ENCODE data around the gene RBFOX2. TPM values are rescaled to one million over a fixed set of nuclear protein-coding genes. Genes with fewer than 3 reads are reported as not detected.
"Not testable (repeated sequence)": the region's sequence is repeated elsewhere in the genome, so short reads cannot be mapped to it uniquely, and the experiment has no call there.

RBFOX2 gene
- total RNA-seq, 2 experiments from 2014 or later: 1.9 to 2.4 TPM

DNA sequence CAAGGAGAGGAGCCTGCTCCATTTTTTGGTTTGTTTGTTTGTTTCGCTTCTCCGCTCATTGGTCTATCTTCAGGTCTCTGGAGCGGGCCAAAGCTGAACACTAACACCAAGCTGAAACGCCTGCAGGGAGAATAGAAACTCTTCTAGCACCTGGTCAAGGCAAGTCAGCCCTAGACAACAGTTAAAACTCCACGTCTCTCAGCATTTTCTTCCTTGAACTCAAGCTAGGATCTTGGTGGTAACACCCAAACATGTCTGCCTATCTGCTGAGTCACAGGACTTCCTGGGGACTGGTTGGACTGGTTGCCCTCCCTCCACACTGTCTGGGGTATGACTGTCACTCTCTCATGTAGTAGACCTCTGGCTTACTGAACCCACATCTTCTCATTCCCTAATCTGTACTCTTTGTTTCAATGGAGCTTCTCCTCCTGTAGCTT lies 23.9 kb upstream of the RBFOX2 start:
- H3K4me3 ChIP-seq (ENCODE audit: low read length): no peak overlapping the region
- intact Hi-C loops (cut with DNase I, micrococcal nuclease): no loop called here
- Mint-ChIP-seq H3K4me3 (no peak overlapping the region), H3K27ac (no peak overlapping the region), H3K27me3 (peaks cover 6% of the 10 kb centered on the region), H3K36me3 (ENCODE audit: low read depth) (no peaks in the 10 kb centered on the region), H3K9me3 (no peaks in the 10 kb centered on the region), H3K4me1 (ENCODE audit: low read depth) (no peaks in the 10 kb centered on the region)
- H3K36me3 ChIP-seq (ENCODE audit: insufficient read depth, low read length): no peaks in the 10 kb centered on the region
- no peaks in the 10 kb centered on the region for H3K4me1 ChIP-seq (ENCODE audit: insufficient read depth, low read length)
- TF ChIP-seq, protein P1, sequence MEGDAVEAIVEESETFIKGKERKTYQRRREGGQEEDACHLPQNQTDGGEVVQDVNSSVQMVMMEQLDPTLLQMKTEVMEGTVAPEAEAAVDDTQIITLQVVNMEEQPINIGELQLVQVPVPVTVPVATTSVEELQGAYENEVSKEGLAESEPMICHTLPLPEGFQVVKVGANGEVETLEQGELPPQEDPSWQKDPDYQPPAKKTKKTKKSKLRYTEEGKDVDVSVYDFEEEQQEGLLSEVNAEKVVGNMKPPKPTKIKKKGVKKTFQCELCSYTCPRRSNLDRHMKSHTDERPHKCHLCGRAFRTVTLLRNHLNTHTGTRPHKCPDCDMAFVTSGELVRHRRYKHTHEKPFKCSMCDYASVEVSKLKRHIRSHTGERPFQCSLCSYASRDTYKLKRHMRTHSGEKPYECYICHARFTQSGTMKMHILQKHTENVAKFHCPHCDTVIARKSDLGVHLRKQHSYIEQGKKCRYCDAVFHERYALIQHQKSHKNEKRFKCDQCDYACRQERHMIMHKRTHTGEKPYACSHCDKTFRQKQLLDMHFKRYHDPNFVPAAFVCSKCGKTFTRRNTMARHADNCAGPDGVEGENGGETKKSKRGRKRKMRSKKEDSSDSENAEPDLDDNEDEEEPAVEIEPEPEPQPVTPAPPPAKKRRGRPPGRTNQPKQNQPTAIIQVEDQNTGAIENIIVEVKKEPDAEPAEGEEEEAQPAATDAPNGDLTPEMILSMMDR (IDR thresholded peaks at IDR 0.05): no peak
- DNase-seq (peak in 1 of 14 experiments; percentile 5), ATAC-seq (ENCODE audit: poor library complexity) (no peak)
- no peaks in the 10 kb centered on the region for H3K9me3 ChIP-seq (ENCODE audit: control insufficient read depth in 1 of 2, insufficient read depth in 1 of 2, low read length in 2 of 2)
- no peaks in the 10 kb centered on the region for H3K27me3 ChIP-seq (ENCODE audit: control insufficient read depth in 1 of 2, insufficient read depth in 2 of 2, low read length in 2 of 2)
- ChIA-PET POLR2A (no interaction called here), CTCF (interaction anchor here (1.3 kb wide), 1 partner anchor 14 kb away, joined by 6 read pairs; no protein-coding TSS in a partner anchor)
- no peak overlapping the region for H3K27ac ChIP-seq (ENCODE audit: low read depth in 1 of 2, low read length in 2 of 2)

DNA sequence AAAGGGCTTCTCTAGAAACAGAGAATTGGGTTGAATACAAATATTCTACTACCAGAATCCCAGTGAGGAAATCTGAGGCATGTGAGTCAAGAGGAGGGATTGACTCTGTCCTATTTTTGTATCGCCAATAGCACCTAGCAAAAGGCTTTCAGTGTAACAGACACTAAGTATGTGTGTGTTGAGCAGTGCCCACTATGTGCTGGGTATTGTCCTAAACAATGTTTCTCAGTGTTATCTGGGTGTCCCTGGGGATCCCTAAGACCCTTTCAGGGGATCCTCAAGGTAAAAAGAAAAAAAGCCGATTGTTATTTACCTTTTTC lies 21.0 kb upstream of the RBFOX2 start:
- H3K27ac Mint-ChIP-seq: no peak overlapping the region
- intact Hi-C loops (cut with DNase I, micrococcal nuclease): no loop called here
- no peak overlapping the region for H3K4me3 ChIP-seq (ENCODE audit: low read length)
- no peaks in the 10 kb centered on the region for H3K4me1 Mint-ChIP-seq (ENCODE audit: low read depth)
- no peaks in the 10 kb centered on the region for H3K36me3 ChIP-seq (ENCODE audit: insufficient read depth, low read length)
- no peaks in the 10 kb centered on the region for H3K27me3 ChIP-seq (ENCODE audit: control insufficient read depth in 1 of 2, insufficient read depth in 2 of 2, low read length in 2 of 2)
- H3K9me3 ChIP-seq (ENCODE audit: control insufficient read depth in 1 of 2, insufficient read depth in 1 of 2, low read length in 2 of 2): no peaks in the 10 kb centered on the region
- ATAC-seq (ENCODE audit: poor library complexity): no peak
- no peaks in the 10 kb centered on the region for H3K9me3 Mint-ChIP-seq
- POLR2A ChIA-PET: no interaction called here
- DNase-seq: no peak
- H3K27me3 Mint-ChIP-seq: no peaks in the 10 kb centered on the region
- H3K4me3 Mint-ChIP-seq: no peak overlapping the region
- H3K4me1 ChIP-seq (ENCODE audit: insufficient read depth, low read length): no peaks in the 10 kb centered on the region
- TF ChIP-seq, protein P1 (IDR thresholded peaks at IDR 0.05): no peak
- CTCF ChIA-PET: interaction anchor here (0.7 kb wide), 1 partner anchor 754 kb away, joined by 4 read pairs; no protein-coding TSS in a partner anchor
- no peak overlapping the region for H3K27ac ChIP-seq (ENCODE audit: low read depth in 1 of 2, low read length in 2 of 2)
- no peaks in the 10 kb centered on the region for H3K36me3 Mint-ChIP-seq (ENCODE audit: low read depth)

DNA sequence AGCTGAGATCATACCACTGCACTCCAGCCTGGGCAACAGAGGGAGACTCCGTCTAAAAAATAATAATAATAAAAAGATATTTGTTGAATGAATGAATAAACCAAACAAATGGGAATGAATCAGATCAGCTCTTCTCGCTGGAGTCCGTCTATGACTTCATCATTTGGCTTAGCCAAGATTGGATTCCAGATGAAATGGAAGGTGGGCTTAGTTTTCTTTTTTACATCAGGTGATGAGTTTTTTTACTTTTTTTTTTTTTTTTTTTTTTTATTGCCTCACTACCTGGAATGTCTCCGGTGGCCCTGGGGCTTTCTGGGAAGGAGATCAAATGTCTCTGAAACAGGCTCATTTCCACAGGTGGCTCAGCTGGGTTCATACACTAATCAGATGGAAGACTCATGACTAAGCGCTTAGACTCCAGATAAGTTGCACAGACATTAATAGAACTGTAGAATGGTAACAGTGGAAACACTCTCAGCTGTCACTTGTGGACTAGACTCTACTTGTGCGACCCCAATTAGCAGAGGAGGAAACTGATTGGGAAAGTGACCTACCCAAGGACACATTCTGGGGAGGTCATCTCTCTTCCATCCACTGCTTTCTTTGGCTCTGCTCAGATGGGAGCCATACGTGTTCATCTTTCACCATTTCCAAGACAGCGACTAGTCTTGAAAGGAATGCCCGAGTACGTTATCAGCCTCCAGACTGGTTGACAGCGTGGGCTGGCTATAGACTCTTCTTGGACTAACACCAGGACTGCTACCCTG lies 20.5 kb upstream of the RBFOX2 start:
- Mint-ChIP-seq H3K27me3 (no peaks in the 10 kb centered on the region), H3K4me1 (ENCODE audit: low read depth) (no peaks in the 10 kb centered on the region), H3K9me3 (no peaks in the 10 kb centered on the region), H3K4me3 (no peak overlapping the region), H3K36me3 (ENCODE audit: low read depth) (no peaks in the 10 kb centered on the region), H3K27ac (no peak overlapping the region)
- Histone ChIP-seq H3K9me3 (ENCODE audit: control insufficient read depth in 1 of 2, insufficient read depth in 1 of 2, low read length in 2 of 2) (no peaks in the 10 kb centered on the region), H3K36me3 (ENCODE audit: insufficient read depth, low read length) (no peaks in the 10 kb centered on the region), H3K27me3 (ENCODE audit: control insufficient read depth in 1 of 2, insufficient read depth in 2 of 2, low read length in 2 of 2) (no peaks in the 10 kb centered on the region), H3K4me3 (ENCODE audit: low read length) (no peak overlapping the region), H3K4me1 (ENCODE audit: insufficient read depth, low read length) (no peaks in the 10 kb centered on the region), H3K27ac (ENCODE audit: low read depth in 1 of 2, low read length in 2 of 2) (no peak overlapping the region)
- DNase-seq: no peak
- TF ChIP-seq, protein P1 (IDR thresholded peaks at IDR 0.05): no peak
- intact Hi-C loops (cut with DNase I, micrococcal nuclease): no loop called here
- POLR2A ChIA-PET: no interaction called here
- ATAC-seq (ENCODE audit: poor library complexity): no peak
- CTCF ChIA-PET: interaction anchor here (0.6 to 0.7 kb wide), 3 partner anchors 13 to 754 kb away, joined by 3 to 4 read pairs (median 4); no protein-coding TSS in a partner anchor

DNA sequence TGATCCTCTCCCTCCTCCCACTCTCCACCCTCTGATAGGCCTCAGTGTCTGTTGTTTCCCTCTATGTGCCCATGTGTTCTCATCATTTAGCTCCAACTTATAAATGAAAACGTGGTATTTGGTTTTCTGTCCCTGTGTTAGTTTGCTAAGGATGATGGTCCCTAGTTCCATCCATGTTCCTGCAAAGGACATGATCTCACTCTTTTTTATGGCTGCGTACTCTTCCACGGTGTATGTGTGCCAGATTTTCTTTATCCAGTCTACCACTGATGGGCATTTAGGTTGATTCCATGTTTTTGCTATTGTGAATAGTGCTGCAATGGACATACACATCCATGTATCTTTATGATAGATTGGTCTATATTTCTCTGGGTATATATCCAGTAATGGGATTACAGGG lies 15.9 kb upstream of the RBFOX2 start:
- ATAC-seq (ENCODE audit: poor library complexity); H3K27ac ChIP-seq (ENCODE audit: low read depth in 1 of 2, low read length in 2 of 2); intact Hi-C loops (cut with DNase I, micrococcal nuclease); POLR2A ChIA-PET; H3K27ac Mint-ChIP-seq; H3K27me3 Mint-ChIP-seq; DNase-seq; H3K36me3 Mint-ChIP-seq (ENCODE audit: low read depth); H3K4me1 Mint-ChIP-seq (ENCODE audit: low read depth); H3K4me3 Mint-ChIP-seq; CTCF ChIA-PET; H3K4me3 ChIP-seq (ENCODE audit: low read length); H3K36me3 ChIP-seq (ENCODE audit: insufficient read depth, low read length); H3K9me3 Mint-ChIP-seq; H3K4me1 ChIP-seq (ENCODE audit: insufficient read depth, low read length); H3K27me3 ChIP-seq (ENCODE audit: control insufficient read depth in 1 of 2, insufficient read depth in 2 of 2, low read length in 2 of 2); H3K9me3 ChIP-seq (ENCODE audit: control insufficient read depth in 1 of 2, insufficient read depth in 1 of 2, low read length in 2 of 2): not testable (repeated sequence)
